Uterus (tissue), 2 donors: Measurements from ENCODE around the gene ITIH1.

Source experiments
- POLR2A ChIP-seq, 2 donors: fragments of 450-650 bp; IDR thresholded peaks; one replicate each; pipeline ENCODE4 v1.6.1; 2016; ENCODE audit warnings: antibody characterized with exemption in 2 of 2, mild to moderate bottlenecking in 1 of 2, moderate library complexity in 1 of 2
- TF ChIP-seq, protein P1 (sequence below), 4 experiments: fragments of 200-600 bp in 2 of 4; fragments of 450-650 bp in 2 of 4; sonication (generic) in 2 of 4; IDR thresholded peaks; one replicate each; pipeline ENCODE4 v1.5.1; 2016 to 2019; ENCODE audit warnings: antibody characterized with exemption in 4 of 4, mild to moderate bottlenecking in 2 of 4, moderate library complexity in 1 of 4

DNA sequence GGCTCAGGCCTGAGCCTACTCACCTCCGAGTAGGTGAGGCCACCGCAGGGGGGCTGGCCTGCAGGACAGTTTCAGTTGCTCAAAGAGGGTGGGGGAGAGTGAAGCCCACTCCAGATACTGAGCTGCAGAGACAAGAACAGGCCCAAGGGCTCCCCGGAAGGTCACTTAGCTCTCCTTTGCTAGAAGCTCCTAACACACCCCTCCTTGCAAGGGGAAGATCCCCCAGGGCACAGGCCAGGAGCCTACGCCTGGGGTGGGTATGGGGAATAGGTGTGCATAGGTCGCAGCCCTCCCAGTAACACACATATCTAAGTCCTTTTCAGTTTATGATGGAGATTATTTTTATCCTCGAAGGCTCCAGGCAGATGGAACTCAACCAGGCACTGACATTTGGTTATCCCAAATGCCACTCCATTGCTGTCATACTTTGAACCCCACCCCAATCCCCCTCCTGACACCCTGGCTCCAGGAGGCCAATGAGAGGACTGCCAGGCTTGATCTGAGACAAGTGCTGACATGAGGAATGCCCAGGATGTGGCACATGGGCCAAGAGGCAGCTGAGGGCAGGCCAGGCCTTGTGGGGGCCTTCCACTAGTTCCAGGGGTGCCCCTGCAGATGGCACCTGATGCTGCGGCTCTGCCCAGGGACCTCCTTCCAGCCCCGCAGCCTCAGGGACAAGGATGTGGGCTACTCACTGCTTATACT is 58.5 kb downstream of the ITIH1 start:
- no peak for TF ChIP-seq POLR2A (IDR thresholded peaks at IDR 0.05)
- TF ChIP-seq, protein P1, sequence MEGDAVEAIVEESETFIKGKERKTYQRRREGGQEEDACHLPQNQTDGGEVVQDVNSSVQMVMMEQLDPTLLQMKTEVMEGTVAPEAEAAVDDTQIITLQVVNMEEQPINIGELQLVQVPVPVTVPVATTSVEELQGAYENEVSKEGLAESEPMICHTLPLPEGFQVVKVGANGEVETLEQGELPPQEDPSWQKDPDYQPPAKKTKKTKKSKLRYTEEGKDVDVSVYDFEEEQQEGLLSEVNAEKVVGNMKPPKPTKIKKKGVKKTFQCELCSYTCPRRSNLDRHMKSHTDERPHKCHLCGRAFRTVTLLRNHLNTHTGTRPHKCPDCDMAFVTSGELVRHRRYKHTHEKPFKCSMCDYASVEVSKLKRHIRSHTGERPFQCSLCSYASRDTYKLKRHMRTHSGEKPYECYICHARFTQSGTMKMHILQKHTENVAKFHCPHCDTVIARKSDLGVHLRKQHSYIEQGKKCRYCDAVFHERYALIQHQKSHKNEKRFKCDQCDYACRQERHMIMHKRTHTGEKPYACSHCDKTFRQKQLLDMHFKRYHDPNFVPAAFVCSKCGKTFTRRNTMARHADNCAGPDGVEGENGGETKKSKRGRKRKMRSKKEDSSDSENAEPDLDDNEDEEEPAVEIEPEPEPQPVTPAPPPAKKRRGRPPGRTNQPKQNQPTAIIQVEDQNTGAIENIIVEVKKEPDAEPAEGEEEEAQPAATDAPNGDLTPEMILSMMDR (IDR thresholded peaks at IDR 0.05): no peak
